Left kidney (tissue), 2 donors: ENCODE measurements around the gene RBP3. TPM values are rescaled to one million over a fixed set of nuclear protein-coding genes. Genes with fewer than 3 reads are reported as not detected.
"Not testable (repeated sequence)": the region's sequence is repeated elsewhere in the genome, so short reads cannot be mapped to it uniquely, and the experiment has no call there.

ENCODE experiments used
- DNase-seq: peaks from one replicate; pipeline ENCODE4 v3.0.0-alpha.2; 2013
- polyA plus RNA-seq: library from polyadenylated mRNA; unstranded; fragments of 120-200 nt; gene quantifications from one replicate; pipeline ENCODE4 v1.2.1, GENCODE V29; 2013; ENCODE audit not compliant: insufficient read length

The RBP3 gene
- polyA plus RNA-seq, 1 donor = 0.10 TPM

DNA sequence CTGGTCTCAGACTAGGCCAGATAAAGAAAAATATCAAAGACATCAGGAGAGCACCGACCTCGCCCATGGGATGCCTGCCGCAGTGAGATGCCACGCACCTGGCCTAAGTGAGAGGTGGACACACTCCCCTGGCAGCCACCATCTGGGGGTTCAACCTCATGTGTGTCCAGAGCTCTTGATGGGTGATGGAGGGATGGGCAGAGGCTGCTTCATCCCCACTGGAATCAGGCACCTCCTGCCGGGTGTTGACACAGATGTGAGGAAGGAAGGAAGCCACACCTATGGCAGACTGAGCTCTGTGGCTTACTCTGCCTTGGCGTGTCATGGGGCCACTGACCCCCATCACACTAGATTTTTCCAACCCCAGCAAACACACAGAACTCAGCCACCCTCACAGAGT lies 24.6 kb downstream of the RBP3 start:
- no peak for DNase-seq

DNA sequence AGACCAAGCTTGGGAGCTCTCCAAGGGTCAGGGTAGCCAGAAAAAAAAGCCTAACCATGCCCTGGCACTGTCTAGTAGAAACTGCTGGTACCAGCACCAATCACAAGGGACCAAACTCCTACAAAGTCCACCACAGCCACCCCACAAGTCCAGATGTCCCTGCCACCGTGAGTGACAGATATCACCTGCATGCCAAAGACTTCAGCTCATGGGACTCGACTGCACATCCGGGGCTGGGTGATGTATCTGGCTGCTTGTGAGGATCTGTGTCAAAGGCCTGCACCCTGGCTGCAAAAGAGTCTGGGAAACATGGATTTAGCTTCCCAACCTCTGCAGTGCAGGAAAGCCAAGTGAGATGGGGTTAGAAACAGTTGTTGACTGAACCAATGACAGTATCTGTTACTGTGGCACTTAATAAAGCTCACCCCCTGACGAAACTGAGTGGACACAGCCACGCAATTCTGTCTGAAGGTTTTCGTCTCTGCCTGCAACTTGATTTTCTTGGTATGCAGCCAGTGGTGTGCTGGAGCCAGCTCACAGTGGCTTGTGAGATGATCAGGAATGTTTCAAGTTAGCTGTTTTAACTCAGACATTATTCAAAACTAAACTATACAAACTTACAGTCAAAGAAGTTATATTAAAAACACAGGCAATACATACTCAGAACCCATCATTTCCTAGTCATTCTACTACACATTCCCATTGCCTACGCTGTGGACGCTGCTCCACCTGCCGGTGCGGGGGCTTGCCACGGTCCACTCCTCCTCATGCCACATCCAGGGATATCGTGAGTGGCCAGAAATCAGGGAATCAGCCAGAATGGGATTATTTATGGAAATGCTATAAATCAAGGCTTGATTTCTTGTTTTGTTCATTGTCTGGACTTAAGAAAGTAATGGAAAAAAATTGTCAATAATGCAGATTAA lies 26.7 kb downstream of the RBP3 start:
- no peak for DNase-seq

DNA sequence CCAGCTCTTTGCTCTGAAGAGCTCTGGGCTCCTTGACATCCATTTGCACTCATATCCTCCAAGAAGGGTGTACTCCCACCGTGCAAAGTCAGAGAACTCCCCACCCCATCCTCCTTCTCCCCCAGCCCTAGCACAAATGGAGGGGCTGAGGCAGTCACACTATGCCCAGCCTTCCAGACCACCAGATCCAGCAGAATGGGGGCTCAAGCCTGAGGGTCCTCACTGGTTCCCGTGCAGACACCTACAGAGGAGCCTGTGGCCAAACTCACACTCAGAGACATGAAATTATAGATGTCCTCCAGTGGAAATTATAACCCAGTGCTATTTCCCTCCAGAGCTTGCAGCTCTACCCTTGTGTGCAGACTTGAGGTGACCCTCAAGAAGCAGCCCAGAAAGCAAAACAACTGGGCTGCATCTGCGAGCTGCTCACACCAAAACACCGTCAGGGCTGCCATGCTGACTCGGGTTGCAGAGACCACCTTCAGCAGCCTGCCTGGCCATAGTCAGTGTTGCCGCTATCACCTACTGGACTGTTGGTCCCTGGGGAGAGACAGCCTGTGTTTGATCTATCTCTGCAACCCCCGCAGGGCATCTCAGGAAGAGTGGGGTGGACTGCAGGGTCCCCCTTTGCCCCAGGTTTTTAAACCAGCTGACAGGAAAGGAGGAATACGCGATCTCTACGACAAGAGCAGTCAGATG lies 28.5 kb downstream of the RBP3 start:
- DNase-seq = no peak

DNA sequence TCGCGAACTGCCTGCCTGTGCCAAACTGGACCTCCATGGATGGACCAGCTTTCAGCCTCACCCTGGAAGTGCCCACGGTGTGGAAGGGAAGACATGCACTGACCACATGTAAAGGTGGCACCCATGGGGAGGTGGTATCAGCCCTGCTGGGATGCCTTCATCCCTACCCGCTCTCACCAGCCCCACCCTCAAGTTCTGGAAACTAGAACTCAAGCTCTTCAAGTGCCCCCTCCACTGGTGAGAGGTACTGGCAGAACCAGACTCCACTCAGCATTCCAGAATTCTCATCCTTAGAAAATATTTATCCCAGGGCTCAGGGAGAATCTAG lies 30.0 kb downstream of the RBP3 start:
- no peak for DNase-seq

DNA sequence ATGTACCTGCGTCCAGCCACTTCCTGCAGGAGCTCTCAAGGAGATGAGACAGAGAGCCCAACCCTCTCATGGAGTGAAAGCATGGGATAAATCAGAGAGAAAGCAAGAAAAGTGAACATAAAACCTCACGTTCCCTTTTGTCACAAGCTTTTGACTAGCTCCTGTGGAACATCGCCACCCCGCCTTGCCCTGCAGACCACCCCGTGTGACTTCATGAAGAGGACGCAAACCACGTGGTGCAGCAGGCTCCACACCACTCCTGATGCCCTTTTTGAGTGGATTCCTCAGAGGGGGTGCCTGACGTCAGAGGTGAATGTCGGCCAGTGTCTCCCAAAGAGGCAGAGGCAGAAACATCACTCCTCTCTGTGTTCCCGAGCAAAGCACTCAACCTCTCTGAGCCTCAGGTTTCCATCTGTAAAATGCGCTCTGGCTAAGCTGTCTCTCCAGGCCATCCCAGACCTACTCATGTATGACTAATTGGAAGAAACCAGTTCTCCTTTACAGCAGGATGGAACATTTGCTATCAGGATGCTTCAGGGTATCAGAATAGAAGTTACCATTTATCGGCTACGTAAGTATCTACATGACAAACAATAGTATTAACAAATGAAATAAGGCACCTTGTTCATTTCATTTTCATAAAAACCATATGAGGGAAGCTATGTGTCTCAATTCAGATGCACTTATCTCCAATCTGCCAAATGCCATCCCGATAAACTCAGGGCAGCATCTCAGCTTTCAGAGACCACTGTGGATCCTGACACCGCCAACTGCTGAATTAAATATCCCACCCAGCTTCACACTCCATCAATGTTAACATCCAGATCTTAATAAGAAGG lies 30.7 kb downstream of the RBP3 start:
- DNase-seq = no peak

DNA sequence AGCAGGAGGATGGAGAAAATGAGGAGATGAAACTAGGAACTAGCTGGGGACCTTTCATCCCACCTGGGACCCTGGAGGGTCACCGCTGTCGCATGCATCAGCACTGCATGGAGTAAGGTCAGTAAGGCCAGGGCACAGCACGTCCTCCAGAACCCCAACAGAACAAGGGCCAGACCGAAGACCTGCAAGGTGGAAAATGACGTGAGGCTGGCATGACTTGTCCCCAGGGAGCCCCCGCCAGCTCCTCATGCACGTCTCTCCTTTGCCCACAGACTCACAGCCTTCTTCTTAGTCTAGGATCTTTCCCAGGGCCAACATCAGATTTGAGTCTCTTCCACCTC lies 31.3 kb downstream of the RBP3 start:
- no peak for DNase-seq

DNA sequence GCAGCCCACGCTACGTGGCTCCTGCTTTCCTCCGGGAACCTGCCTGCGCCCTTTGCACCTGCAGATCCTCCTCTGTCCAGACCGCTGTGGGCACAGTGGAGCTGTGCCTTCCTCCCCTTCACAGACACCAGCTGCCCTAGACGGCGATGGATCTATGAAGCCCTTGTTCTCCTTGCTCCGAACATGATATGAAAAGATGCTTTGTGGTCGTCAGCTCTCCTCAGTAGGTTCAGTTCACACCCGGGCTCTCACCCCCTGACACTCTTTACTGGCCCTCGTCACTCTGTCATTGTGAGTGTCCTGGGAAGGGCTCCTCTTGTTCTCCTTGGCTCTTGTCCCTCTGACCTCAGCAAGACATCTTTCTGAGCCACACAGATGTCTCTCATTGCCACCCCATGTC lies 31.7 kb downstream of the RBP3 start:
- no peak for DNase-seq

DNA sequence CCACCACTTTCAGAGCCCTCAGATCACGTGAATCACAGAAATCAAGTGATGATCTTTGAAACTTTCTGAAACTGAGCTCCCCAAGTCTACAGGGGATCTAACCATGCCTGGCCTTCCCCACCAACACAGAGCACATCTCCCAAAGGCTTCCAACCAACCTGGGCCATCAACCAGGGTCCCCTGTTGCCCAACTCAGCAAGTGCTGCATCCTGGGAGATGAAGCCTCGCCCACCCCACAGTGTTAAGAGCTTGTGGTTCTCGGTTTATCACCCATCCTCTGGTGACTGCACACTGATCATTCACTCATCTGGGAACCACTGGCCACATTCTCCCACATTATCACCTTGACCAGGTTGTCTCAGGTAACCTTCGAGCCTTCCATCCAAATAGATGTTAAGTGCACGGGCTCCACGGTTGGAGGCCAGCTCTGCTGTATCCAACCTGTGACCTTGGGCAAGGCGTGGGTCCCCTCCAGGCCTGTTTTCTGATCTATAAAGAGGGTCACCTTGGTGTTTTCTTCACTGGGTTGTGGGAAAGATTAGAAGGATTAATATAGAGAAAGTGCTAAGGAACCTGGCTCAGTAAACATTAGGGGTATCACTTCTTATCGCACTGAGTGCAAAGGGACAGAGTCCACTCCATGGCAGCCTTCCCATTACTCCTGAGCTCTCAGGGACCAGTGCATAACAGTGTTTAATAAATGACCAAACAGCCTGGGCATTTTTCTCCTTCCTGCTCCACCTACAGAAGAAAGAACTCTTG lies 32.4 kb downstream of the RBP3 start:
- no peak for DNase-seq

DNA sequence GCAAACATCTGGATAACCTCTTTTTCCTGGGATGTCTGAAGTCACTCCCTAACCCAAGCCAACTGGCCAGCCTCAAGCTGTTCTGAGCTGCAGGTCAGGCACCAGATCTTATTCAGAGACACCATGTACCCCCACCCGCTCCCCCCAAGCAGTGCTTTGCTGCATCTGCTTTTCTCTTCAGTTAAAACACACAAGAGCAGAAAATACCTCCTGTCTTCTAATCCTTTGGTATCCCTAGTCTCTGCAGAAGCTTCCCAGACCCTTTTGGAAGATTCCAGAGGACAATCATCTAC lies 32.9 kb downstream of the RBP3 start:
- DNase-seq = no peak

DNA sequence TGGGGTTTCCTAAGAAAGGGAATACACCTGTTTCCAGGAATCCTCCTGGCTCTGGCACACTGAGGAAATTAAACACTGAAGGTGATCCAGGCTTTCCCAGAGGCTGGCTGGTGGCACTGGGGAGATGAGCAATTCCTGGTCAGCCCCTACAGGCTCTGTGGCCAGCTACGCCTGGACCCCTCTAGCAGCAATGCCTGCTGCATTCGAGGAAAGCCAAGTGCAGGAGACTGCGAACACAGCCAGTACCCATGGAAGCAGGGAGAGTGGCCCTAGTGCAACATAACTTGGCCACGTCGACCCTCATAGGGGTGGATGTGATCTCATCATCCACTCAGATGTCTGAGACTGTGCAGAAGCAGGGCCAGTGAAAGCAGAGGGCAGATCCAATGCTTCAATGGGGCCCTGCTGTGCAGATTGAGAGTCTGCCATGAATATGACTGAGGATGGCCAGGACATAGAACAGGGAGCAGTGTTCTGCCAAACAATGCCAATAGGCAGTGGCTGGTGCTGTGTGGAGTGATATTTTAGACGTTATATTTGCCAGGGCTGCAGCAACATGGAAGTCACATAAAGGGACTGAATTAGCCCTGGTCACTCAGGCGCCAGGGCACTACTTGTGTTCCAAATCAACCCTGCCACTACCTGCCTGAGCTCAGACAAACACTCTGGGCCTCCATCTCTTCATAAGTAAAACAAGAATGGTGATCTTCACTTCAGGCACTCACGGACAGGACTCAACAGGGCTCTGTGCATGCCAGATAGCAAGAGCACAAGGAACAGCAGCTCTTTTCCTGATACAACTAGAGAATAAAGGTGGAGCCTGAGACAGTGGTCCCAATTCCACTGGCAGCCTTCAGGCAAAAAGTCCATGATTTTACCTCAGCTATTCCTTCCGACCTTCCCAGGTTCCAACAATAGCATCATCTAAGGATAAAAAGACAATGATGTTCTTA lies 33.5 kb downstream of the RBP3 start:
- DNase-seq = no peak

DNA sequence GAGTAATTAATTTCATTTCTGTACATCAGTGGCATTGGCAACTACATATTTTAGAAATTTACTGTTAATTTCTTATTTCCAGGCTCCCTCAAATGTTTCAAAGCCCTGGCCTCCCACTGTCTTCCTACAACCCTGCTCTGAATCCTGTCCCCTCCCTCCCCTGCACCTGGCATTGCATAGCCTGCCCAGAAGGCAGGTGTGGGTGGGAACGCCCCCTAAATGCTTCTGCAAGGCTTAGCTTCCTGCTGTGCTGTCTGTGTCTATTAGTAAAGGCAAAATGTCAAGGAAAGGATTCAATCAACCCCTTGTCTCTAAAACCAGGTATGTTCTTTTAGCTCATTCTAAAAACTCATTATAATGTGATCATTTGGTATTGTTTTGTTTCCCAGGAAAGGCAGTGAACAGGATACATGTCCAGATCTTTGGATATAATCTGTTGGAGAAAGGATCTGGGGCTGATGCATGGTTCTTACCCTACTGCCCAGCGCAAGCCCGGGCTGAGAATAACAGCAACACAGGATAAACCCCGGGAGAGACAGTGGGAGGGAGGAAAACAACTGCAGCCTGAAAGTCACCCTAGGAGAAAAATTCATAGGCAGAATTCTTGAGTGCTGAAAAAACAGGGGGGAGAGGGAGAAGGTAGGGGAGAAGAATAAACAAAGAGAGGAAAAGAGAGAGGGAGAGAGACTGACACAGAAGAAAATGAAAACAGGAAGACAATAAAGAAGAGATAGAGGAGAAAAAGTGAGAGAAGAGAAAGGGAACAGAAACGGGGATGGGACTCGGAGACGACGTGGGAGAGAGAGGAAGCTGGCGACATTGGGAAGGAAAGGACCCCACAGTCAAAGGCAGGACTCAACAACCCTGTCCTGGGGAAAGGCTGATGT lies 35.3 kb downstream of the RBP3 start:
- no peak for DNase-seq

DNA sequence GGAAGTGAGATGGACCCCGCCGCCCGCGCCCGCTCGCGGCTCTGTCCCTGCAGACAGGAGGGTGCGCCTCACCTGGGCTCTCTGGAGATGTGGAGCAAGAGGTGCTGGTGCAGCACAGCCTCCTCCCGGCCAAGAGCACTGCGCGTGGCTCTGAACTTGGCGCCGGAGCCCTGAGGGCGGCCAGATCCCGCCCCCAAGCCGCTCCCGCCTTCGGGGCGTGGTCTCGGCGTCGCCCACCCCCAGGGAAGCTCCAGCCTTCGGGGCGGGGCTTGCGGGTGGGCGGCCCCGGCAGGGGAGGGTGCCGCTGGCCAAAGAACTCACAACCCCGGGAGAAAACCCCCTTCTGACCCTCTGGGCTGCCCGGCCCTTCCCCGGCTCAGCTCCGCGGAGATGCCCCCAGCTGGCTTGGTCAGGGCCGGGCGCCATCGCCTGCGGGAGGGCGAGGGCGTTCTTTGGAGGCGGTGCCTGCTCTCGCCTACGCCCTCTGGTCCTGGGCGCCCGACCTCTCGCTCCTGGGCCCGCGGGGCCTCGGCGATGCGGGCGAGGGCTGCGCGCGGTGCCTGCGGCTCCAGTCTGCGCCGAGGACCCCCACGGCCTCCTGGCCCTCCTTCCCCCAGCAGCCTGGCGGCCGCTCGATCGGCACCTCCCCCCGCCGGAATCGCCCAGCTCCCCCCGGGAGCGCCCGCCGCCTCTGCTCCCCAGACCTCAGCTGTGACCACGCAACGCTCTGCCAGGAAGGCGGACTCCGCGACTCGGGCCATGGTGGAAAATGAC lies 36.2 kb downstream of the RBP3 start, which contains the start of gene ZNF488:
TSS of gene ZNF488 (minus strand) at position 146 of the 774 bp plus-strand sequence. CDS start 15,464 bp downstream, outside the sequence.
- DNase-seq = peak; percentile 79

DNA sequence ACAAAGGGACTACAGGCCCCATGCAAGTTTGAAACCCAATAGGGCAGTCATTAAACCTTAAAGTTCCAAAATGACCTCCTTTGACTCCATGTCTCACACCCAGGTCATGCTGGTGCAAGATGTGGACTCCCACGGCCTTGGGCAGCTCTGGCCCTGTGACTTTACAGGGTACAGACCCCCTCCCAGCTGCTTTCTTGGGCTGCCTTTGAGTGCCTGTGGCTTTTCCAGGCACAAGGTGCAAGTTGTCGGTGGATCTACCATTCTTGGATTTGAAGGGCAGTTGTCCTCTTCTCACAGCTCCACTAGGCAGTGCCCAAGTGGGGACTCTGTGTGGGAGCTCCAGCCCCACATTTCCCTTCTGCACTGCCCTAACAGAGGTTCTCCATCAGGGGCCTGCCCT lies 37.9 kb downstream of the RBP3 start:
- not testable (repeated sequence) for DNase-seq

DNA sequence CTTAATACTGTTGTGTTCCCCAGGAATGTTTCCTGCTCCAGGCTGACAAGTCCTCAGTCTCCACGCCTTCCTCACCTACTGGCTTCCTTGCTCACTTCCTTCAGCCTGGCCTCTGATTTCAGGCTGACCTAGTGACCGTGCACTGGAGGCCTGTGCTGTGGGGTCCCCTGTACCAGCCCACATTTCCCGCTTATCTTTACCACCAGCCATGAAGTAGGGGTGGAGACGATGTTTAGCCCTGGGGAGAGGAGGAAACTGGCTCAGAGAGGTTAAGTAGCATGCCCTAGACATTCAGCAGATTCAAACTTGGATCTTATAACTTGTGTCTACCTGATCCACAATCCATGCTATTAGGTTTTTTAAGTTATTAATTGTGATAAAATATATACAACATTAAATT lies 40.7 kb downstream of the RBP3 start:
- no peak for DNase-seq

DNA sequence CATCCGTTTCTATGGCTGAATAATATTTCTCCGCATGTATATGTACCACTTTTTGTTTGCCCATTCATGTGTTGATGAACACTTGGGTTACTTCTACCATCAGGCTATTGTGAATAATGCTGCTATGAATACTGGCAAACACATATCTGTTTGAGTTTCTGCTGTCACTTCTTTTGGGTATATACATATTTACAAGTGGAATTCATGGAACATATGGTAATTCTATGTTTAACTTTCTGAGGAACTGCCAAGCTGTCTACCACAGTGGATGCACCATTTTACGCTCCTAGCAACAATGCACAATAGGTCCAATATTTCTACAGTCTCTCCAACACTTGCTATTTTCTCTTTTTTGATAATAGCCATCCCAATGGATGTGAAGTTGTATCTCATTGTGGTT lies 41.5 kb downstream of the RBP3 start:
- no peak for DNase-seq

DNA sequence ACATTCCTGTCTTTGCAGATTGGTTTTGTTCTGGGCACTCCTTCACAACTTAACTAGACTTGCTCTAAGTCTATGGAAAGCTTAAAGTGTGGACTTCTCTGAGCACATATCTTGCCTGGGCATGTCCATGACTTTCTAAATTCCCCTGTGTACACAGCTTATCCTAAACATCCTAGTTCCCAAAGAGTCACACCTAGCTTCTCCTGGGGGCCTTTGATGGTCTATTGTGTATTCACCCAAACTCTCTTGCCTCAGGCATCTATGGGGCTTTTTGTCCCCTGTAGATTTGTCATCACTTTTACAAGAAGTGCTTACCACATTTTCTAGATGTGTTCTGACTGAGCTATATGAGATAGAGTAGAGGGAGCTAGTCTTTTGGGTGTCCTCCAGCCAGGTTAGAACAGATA lies 48.2 kb downstream of the RBP3 start:
- DNase-seq = no peak

DNA sequence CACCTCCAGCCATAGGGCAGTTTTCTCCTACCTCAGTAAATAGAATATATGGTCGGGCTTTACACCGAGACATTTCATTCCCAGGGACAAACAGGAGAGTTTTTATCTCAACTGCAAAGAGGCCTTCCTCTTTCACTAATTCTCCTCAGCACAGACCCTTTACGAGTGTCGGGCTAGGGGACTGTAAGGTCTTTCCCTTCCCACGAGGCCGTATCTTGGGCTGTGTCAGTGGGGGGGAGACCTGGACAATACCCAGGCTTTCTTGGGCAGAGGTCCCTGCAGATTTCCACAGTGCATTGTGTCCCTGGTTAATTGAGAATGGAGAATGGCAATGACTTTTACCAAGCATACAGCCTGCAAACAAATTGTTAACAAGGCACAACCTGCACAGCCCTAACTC lies 49.1 kb downstream of the RBP3 start:
- no peak for DNase-seq

DNA sequence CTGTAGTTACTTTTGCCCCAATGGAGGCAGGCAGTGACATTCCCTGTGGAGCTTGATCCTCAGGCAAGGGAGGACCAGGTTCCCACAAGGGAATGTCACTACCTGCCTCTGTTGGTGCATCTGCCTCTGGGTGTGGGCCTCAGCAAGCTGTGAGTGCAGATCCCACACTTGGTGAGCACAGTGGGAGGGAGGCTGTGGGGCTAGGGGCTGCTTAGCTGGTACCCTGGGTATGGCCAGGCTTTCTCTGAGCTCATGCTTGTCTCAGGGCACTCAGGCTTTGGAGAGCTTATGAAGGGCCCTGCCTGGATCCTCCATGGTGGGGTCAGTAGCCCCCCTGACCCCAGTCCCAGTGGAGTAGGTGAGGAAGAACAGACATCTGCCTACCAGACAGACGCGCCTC lies 52.1 kb downstream of the RBP3 start:
- no peak for DNase-seq

DNA sequence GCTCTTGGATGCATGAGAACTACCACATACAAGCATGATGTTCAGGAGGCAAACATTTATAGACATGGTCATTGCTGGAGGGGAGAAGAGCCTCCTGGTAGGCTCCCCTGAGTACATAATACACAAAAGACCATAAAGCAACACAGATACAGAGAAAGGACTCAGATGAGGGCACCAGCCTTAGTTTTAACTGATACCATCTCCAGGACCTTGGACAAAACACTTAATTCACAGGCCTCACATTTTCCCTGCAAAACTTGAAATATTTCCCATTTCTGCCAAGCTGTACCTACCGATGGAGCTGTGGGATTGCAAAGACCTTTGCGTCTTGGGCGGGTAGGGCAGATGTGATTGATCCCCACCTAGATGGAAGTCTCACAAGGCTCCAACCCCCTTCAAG lies 52.6 kb downstream of the RBP3 start:
- no peak for DNase-seq
